Transverse colon (tissue), 4 donors: ENCODE data around the gene CD1B.

Source experiments
- CTCF ChIP-seq, 5 experiments: fragments of 200-600 bp in 3 of 5; fragments of 450-650 bp in 2 of 5; sonication (generic) in 3 of 5; IDR thresholded peaks; 1 replicate in 2 of 5; 2 replicates in 3 of 5; pipeline ENCODE4 v1.5.1; 2016 to 2017; ENCODE audit warnings: antibody characterized with exemption in 5 of 5, inconsistent platforms in 3 of 5, mild to moderate bottlenecking in 2 of 5, moderate library complexity in 1 of 5
- EP300 ChIP-seq: sonication (generic); formaldehyde crosslinking; IDR thresholded peaks from one replicate; pipeline ENCODE4 v1.6.1; 2017; ENCODE audit warnings: antibody characterized with exemption, low read depth
- POLR2A ChIP-seq: fragments of 450-650 bp; IDR thresholded peaks from one replicate; pipeline ENCODE4 v1.6.1; 2016; ENCODE audit warnings: antibody characterized with exemption, mild to moderate bottlenecking, moderate library complexity
- POLR2AphosphoS5 ChIP-seq, 3 donors: sonication (generic); formaldehyde crosslinking; IDR thresholded peaks; one replicate each; pipeline ENCODE4 v1.6.1; 2016; ENCODE audit warnings: antibody characterized with exemption in 3 of 3

DNA sequence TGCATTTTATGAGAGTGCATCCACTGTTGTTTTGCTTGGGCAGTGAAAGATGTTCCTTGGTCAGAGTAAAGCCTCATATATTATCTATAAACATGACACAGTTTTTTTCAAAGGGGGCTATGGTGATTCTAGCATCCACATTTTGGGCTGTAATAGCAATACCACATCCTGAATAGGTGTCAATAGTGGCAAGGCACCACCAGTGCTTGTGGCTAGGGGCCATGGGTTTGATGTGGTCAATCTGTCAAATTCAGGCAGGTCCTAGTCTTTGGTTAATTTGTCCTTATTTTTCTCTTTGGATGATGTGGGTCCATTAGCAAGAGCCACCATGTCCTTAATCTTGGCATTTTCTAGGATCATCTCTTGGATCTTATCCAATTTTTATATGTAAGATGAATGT is 35.5 kb upstream of the CD1B start:
- TF ChIP-seq CTCF (IDR thresholded peaks at IDR 0.05) (no peak), POLR2A (no peak), POLR2AphosphoS5 (IDR thresholded peaks at IDR 0.05) (no peak), EP300 (no peak)
